Dorsolateral prefrontal cortex (tissue), 118 donors: ENCODE data around the gene TLCD2. TPM values are rescaled to one million over a fixed set of nuclear protein-coding genes. Genes with fewer than 3 reads are reported as not detected.

Experiments used
- total RNA-seq, 120 experiments: library from RNA; stranded (reverse); gene quantifications; one replicate each; pipeline versions ENCODE4 v1.2.3 to v1.2.4, GENCODE V29; 2022

The TLCD2 gene
- total RNA-seq, 120 experiments from 2014 or later = 0.41 to 3.5 (median 1.3) TPM

Other genes starting within 250 kb of the TLCD2 start
- 10 to 100 TPM; 13.8 to 50.6 (median 25.1) TPM for gene MYO1C, start 217.7 kb downstream of the TLCD2 start, total RNA-seq
- gene INPP5K, start 193.8 kb downstream of the TLCD2 start, total RNA-seq = 10 to 100 TPM; 28.5 to 70.6 (median 43.8) TPM
- gene PITPNA, start 147.6 kb downstream of the TLCD2 start, total RNA-seq = 100 to 1,000 TPM in 97 of 120 experiments, 10 to 100 TPM in 23; 69.4 to 185 (median 126) TPM
- gene SLC43A2, start 81.5 kb downstream of the TLCD2 start, total RNA-seq = 10 to 100 TPM; 27.7 to 80.6 (median 45.9) TPM
- 10 to 100 TPM in 39 of 120 experiments, 1 to 10 TPM in 81; 5.1 to 21.7 (median 8.7) TPM for gene SCARF1, start 64.6 kb downstream of the TLCD2 start, total RNA-seq
- gene RILP, start 60.5 kb downstream of the TLCD2 start, total RNA-seq = 10 to 100 TPM in 111 of 120 experiments, 1 to 10 TPM in 9; 5.3 to 27.4 (median 14.8) TPM
- 100 to 1,000 TPM; 220 to 305 (median 265) TPM for gene PRPF8, start 25.5 kb downstream of the TLCD2 start, total RNA-seq
- gene WDR81, start 14.3 kb upstream of the TLCD2 start, total RNA-seq = 10 to 100 TPM; 12.9 to 29.4 (median 19.8) TPM
- gene SERPINF2, start 32.5 kb upstream of the TLCD2 start, total RNA-seq = 1 to 10 TPM in 115 of 120 experiments, under 1 TPM in 5; 0.48 to 7.8 (median 2.1) TPM
- gene SERPINF1, start 51.7 kb upstream of the TLCD2 start, total RNA-seq = 100 to 1,000 TPM in 32 of 120 experiments, 10 to 100 TPM in 88; 32.7 to 130 (median 83.9) TPM
- gene SMYD4, start 119.5 kb upstream of the TLCD2 start, total RNA-seq = 10 to 100 TPM; 13.6 to 30.4 (median 20.5) TPM
- 100 to 1,000 TPM in 2 of 120 experiments, 10 to 100 TPM in 118; 54.2 to 102 (median 73.3) TPM for gene RPA1, start 119.6 kb upstream of the TLCD2 start, total RNA-seq